HG03135 (cell line): Measurements from ENCODE around the gene OOSP4A.
"Not testable (repeated sequence)": the region's sequence is repeated elsewhere in the genome, so short reads cannot be mapped to it uniquely, and the experiment has no call there.

ENCODE experiments used
- ATAC-seq: cut with Tn5 transposase; IDR thresholded peaks from one replicate; pipeline ENCODE4 v1.9.1; 2021; ENCODE audit warnings: mild to moderate bottlenecking, moderate library complexity; ENCODE audit not compliant: unreplicated experiment

OOSP4A gene

DNA sequence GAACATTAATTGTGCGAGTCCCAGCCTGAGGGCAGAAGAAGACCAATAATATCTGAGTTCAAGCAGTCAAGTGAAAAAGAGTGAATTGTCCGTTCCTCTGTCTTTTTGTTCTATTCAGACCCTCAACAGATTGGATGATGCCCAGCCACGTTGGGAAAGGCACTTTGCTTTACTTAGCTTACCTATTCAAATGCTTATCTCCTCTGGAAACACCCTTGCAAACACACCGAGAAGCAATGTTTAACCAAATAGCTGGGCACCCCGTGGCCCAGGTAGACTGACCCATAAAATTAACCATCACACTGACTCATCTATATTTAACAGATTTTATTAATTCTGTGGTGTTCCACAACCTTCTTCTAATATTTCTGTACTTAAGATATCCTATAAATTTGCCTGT lies 9.3 kb downstream of the OOSP4A start:
- no peak for ATAC-seq

DNA sequence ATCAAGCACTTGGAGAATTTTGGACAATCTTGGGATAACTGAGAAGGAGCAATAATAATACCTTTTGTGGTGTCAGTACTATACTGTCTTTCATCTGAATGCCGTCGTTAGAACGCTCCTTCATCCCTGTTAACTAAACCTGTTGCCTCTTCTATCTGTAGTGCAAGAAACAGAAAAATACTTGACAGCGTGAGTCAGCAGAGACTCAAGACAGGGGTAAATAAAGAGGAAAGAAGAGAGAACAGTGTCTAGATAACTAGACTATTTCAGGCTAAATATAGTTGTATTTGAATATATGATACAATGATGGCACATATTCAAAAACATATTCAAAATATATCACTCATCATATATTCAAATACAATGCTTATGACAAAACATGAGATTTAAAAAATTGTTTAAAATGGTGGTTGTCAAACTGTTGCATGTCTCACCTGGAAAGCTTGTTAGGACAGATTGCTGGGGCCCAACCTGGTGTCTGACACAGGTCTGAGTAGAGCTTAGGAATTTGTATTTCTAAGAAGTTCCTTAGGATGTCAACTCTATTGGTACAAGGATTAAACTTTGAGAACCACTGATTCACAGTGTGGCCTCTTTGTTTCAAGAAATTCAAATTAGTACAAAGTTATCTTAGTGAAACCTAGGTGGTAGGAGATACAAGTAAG lies 17.4 kb downstream of the OOSP4A start:
- no peak for ATAC-seq

DNA sequence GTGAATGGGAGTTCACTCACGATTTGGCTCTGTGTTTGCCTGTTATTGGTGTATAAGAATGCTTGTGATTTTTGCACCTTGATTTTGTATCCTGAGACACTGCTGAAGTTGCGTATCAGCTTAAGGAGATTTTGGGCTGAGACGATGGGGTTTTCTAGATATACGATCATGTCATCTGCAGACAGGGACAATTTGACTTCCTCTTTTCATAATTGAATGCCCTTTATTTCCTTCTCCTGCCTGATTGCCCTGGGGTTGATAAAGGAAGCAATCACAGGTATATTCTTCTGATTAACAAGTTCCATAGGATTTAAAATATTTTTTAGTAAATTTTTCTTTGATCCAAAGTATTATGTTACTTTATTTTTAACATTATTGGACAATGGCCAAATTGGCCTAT lies 18.2 kb downstream of the OOSP4A start:
- not testable (repeated sequence) for ATAC-seq

- no peak for ATAC-seq
Measured at GRCh38 chr11:59983212-59983611, 19.4 kb downstream of the OOSP4A start.

DNA sequence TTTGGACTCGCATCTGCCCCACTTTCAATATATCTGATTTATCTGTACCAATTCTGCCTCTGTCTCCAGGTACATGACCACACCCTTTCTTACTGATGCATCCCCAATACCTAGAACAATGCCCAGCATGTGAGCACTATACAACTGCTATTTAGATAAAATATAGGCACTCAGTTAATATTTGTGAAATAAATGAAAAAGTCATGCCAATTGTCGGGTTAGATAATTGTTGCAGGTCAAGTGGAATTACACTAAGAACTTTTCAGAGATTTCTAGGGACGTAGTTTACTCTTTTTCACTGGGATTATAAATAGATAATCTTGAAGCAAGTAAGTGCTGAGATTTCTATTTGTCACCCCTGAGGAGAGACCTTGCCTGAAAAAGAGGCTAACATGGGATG lies 20.5 kb downstream of the OOSP4A start:
- no peak for ATAC-seq

GRCh38 chr11:59990421-59990820 lies 26.6 kb downstream of the OOSP4A start:
- ATAC-seq, result no peak

DNA sequence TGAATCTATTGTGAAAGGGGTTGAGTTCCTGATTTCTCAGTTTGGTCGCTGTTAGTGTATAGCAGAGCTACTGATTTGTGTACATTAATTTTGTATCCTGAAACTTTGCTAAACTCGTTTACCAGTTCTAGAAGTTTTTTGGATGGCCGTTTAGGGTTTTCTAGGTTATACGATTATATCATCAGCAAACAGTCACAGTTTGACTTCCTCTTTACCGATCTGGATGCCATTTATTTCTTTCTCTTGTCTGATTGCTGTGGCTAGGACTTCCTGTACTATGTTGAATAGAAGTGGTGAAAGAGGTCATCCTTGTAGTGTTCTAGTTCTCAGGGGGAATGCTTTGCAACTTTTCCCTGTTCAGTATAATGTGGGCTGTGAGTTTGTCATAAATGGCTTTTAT lies 28.6 kb downstream of the OOSP4A start:
- no peak for ATAC-seq

- ATAC-seq, result no peak
Measured at GRCh38 chr11:59997800-59998199, 34.0 kb downstream of the OOSP4A start.

DNA sequence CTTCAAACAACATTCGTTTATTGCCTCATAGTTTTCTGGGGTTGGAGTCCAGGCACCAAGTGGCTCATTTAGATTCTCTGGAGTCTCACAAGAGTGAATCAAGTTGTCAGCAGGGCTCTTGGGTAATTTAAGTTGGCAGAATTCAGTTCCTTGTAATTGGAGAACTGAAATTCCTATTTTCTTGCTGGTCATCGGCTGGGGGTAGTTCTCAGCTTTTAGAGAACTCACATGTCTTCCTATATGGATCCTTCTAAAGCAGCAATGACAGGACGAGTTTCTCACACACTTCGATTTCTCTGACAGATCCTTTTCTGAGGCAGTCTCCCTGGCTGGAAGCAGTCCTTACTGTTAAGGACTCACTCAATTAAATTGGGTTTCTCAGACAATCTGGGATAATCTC lies 35.9 kb downstream of the OOSP4A start:
- no peak for ATAC-seq

DNA sequence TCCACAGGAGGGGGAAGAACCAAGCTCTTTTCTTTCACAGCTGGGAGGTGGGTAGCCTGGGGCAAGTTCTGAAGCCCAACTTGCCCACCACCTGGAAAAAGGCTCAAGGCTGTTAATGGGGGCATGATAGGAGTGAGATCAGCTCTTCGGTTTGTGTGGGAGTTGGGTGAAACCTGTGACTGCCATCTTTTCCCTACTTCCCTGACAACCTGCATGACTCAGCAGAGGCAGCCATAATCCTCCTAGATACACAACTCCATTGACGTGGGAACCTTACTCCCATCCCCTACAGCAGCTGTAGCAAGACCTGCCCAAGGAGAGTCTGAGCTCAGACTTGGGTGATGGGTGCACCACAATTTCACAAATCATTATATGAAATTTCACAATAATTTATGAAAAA lies 39.9 kb downstream of the OOSP4A start:
- ATAC-seq, result no peak

GRCh38 chr11:60005360-60005759 lies 41.5 kb downstream of the OOSP4A start:
- ATAC-seq, result no peak

- ATAC-seq, result no peak
Measured at GRCh38 chr11:60016881-60017280, 53.0 kb downstream of the OOSP4A start, which contains the start of gene OOSP4B. Gene OOSP4B (plus strand): TSS chr11:60017181.

DNA sequence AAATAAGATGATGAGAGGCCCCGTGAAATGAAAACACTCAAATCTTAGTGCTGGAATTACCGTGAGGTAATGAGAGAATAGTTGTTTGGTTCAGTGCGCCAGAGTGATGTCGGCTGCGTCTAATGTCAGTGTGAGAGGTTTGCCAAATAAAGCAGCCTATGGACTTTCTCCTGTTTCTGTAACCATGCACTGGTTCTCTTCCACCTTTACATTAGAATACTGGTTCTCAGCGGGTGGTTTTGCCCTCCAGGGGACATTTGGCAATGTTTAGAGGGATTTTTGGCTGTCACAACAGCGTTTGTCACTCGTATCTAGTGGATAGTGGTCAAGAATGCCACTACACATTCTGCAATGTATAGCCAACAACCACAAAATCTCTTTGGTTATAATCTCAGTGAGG lies 54.2 kb downstream of the OOSP4A start:
- no peak for ATAC-seq
